A673 (cell line): ENCODE results near the gene NRG3. TPM values are rescaled to one million over a fixed set of nuclear protein-coding genes. Genes with fewer than 3 reads are reported as not detected.

Experiments
- BruUV-seq: library from RNA; stranded (reverse); fragments of 400-500 nt; replicated peaks from 2 replicates; lab custom pipeline; 2021; lab: Mats Ljungman, UMichigan
- CTCF ChIA-PET: fragments of 300-600 bp; sonication (Branson Sonifier 250); formaldehyde crosslinking; loops from one replicate; lab custom pipeline; 2022; ENCODE audit warnings: antibody characterized with exemption; lab: Charles Lee
- POLR2A ChIA-PET: fragments of 300-600 bp; sonication (Branson Sonifier 250); formaldehyde crosslinking; loops from one replicate; lab custom pipeline; 2022; ENCODE audit warnings: antibody characterized with exemption; ENCODE audit not compliant: low non-redundant PET; lab: Charles Lee
- DNase-seq: peaks from one replicate; pipeline ENCODE4 v3.0.0-alpha.2; 2015; ENCODE audit warnings: low spot score
- H3K27ac ChIP-seq: fragments of 200-600 bp; sonication (generic); 2 replicates; pipeline ENCODE4 v1.5.1; 2016; ENCODE audit warnings: mixed run types, low read depth, mild to moderate bottlenecking, mixed read lengths, antibody characterized with exemption, low read length; ENCODE audit not compliant: poor library complexity, severe bottlenecking
- H3K27me3 ChIP-seq: fragments of 200-600 bp; sonication (generic); replicated peaks from 2 replicates; pipeline ENCODE4 v1.6.1; 2017; ENCODE audit warnings: mixed run types, low read depth, mild to moderate bottlenecking, mixed read lengths, antibody characterized with exemption, low read length; ENCODE audit not compliant: insufficient read depth, poor library complexity
- H3K36me3 ChIP-seq: fragments of 200-600 bp; sonication (generic); 2 replicates; pipeline ENCODE4 v1.6.1; 2016; ENCODE audit warnings: mixed run types, mild to moderate bottlenecking, mixed read lengths, antibody characterized with exemption, low read length; ENCODE audit not compliant: insufficient read depth, poor library complexity, severe bottlenecking
- H3K4me1 ChIP-seq: fragments of 200-600 bp; sonication (generic); 2 replicates; pipeline ENCODE4 v1.6.1; 2017; ENCODE audit warnings: mixed run types, mild to moderate bottlenecking, mixed read lengths, antibody characterized with exemption, low read length; ENCODE audit not compliant: insufficient read depth, poor library complexity, severe bottlenecking
- H3K4me3 ChIP-seq: fragments of 200-600 bp; sonication (generic); 2 replicates; pipeline ENCODE4 v1.5.1; 2016; ENCODE audit warnings: low read depth, mixed run types, mild to moderate bottlenecking, mixed read lengths, low read length; ENCODE audit not compliant: poor library complexity, severe bottlenecking
- H3K9me3 ChIP-seq: fragments of 200-600 bp; sonication (generic); 2 replicates; pipeline ENCODE4 v1.6.1; 2016; ENCODE audit warnings: mixed run types, low read depth, mild to moderate bottlenecking, mixed read lengths, antibody characterized with exemption, low read length; ENCODE audit not compliant: poor library complexity, severe bottlenecking
- EZH2 ChIP-seq: fragments of 200-600 bp; sonication (generic); IDR thresholded peaks from 2 replicates; pipeline ENCODE4 v1.6.1; 2017; ENCODE audit warnings: borderline replicate concordance, low read depth, mild to moderate bottlenecking, mixed read lengths, antibody characterized with exemption, low read length; ENCODE audit not compliant: poor library complexity, severe bottlenecking
- intact Hi-C: fragments of 100-400 bp; cut with micrococcal nuclease; formaldehyde crosslinking; loops from one replicate; pipeline ENCODE4 v1.10.0; 2022; ENCODE audit not compliant: unreplicated experiment
- total RNA-seq: library from RNA; stranded (reverse); gene quantifications from 2 replicates; pipeline ENCODE4 v1.2.3, GENCODE V29; 2021
- TF ChIP-seq, protein P1 (sequence below): fragments of 300-800, 200-600 bp; sonication (generic); conservative IDR thresholded peaks from 2 replicates; pipeline ENCODE4 v1.5.1; 2017; ENCODE audit warnings: low read depth, mild to moderate bottlenecking, antibody characterized with exemption, low read length, moderate library complexity, mixed read lengths

Gene NRG3
- total RNA-seq, 1 experiment from 2014 or later, result not detected

DNA sequence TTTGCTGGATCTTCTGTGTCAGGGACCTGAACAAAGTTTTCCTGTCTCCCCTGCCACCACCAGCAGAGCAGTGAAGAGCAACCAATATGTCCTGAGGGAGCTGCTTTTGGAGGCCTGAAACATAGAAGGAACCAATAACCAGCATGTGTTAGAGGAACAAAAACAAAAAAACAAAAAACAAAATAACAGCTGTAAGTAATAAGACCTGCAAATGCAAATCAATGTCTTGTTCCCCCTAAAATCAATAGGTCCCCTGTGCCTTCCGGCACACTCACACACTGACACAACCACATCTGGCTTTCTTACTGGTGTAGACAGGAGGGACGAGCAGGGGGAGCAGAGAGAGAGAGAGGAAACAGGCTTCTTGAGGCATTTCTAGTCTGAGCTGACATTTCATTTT is 94.1 kb downstream of the NRG3 start:
- POLR2A ChIA-PET, result no interaction called here

DNA sequence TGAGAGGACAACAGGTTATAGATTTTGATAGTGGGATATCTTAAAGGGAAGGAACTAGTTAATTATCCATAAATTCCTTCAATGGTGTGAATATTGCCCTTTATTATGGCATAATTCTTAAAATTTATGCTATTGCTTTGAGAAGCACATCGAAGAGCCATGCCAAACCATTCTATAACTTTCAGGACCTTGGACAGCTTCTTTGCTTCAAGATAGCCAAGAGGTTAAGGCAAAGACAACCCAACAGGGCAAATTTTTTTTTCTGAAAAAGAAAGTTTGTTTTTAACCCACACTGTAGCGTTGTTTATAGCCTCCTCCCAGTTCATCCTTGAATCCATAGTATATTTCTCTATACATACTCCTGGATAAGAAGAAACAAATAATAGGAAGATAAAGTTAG is 103.2 kb downstream of the NRG3 start:
- no TSS peak for BruUV-seq
- no peaks in the 10 kb centered on the region for H3K4me1 ChIP-seq
- intact Hi-C loops, result no loop called here
- H3K27me3 ChIP-seq, result no peaks in the 10 kb centered on the region
- no peak overlapping the region for H3K4me3 ChIP-seq
- CTCF ChIA-PET, result no interaction called here
- H3K9me3 ChIP-seq, result peaks cover 21% of the 10 kb centered on the region
- H3K27ac ChIP-seq, result no peak overlapping the region
- POLR2A ChIA-PET, result no interaction called here
- DNase-seq, result peak; percentile 19
- TF ChIP-seq, protein P1, sequence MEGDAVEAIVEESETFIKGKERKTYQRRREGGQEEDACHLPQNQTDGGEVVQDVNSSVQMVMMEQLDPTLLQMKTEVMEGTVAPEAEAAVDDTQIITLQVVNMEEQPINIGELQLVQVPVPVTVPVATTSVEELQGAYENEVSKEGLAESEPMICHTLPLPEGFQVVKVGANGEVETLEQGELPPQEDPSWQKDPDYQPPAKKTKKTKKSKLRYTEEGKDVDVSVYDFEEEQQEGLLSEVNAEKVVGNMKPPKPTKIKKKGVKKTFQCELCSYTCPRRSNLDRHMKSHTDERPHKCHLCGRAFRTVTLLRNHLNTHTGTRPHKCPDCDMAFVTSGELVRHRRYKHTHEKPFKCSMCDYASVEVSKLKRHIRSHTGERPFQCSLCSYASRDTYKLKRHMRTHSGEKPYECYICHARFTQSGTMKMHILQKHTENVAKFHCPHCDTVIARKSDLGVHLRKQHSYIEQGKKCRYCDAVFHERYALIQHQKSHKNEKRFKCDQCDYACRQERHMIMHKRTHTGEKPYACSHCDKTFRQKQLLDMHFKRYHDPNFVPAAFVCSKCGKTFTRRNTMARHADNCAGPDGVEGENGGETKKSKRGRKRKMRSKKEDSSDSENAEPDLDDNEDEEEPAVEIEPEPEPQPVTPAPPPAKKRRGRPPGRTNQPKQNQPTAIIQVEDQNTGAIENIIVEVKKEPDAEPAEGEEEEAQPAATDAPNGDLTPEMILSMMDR, result no peak
- TF ChIP-seq EZH2, result no peak
- H3K36me3 ChIP-seq, result no peaks in the 10 kb centered on the region

More for the DNA sequence above, 94.1 kb downstream of the NRG3 start:
- Histone ChIP-seq H3K4me3 (no peak overlapping the region), H3K36me3 (no peaks in the 10 kb centered on the region), H3K27me3 (no peaks in the 10 kb centered on the region), H3K4me1 (no peaks in the 10 kb centered on the region), H3K9me3 (peaks cover 8% of the 10 kb centered on the region), H3K27ac (no peak overlapping the region)
- BruUV-seq, result no TSS peak
- DNase-seq, result no peak
- TF ChIP-seq, protein P1, result no peak
- no peak for TF ChIP-seq EZH2
- intact Hi-C loops, result no loop called here
- CTCF ChIA-PET, result no interaction called here

DNA sequence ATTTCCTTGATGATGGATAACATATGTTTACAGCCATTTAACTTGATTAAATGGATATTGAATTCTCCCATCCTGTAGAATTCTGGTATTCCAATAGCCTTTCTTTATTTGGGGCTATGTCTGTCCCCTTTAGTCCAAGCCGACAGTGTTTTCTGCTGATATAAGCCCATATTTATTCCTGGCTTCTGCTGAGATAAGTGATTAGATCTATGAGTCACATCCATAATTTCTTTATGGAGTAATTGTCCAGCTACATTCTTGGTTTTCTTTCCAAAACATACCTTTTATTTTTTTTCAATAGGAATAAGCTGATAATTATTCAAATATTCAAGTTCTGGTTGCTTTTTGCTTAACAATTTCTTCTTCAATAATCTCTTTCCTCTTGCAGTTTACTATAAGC is 106.7 kb downstream of the NRG3 start:
- DNase-seq, result no peak
- ChIA-PET CTCF (no interaction called here), POLR2A (no interaction called here)
- intact Hi-C loops, result no loop called here
- H3K9me3 ChIP-seq, result peaks cover 17% of the 10 kb centered on the region
- H3K27ac ChIP-seq, result no peak overlapping the region
- H3K36me3 ChIP-seq, result no peaks in the 10 kb centered on the region
- BruUV-seq, result no TSS peak
- no peak for TF ChIP-seq EZH2
- TF ChIP-seq, protein P1, result no peak
- no peak overlapping the region for H3K4me3 ChIP-seq
- no peaks in the 10 kb centered on the region for H3K4me1 ChIP-seq
- no peaks in the 10 kb centered on the region for H3K27me3 ChIP-seq
